CD14-positive monocyte (primary cell): ENCODE measurements around the gene AQP6. TPM values are rescaled to one million over a fixed set of nuclear protein-coding genes. Genes with fewer than 3 reads are reported as not detected.

ENCODE experiments used
- DNase-seq, 3 donors: peaks; one replicate each; pipeline ENCODE4 v3.0.0-alpha.2; 2011 to 2022
- H2AFZ ChIP-seq: 2 replicates; pipeline ENCODE4 v1.6.0; 2012; ENCODE audit warnings: mild to moderate bottlenecking, low read depth, low read length, inconsistent platforms; ENCODE audit not compliant: insufficient read depth, poor library complexity, severe bottlenecking
- H3K27ac ChIP-seq, 2 donors: 1 replicate in 1 of 2; 2 replicates in 1 of 2; pipeline ENCODE4 v1.5.1; 2012 to 2013; ENCODE audit warnings: low read length in 2 of 2, control low read depth in 1 of 2, inconsistent platforms in 1 of 2, low read depth in 1 of 2, mild to moderate bottlenecking in 1 of 2
- H3K27me3 ChIP-seq, 2 donors: one replicate each; pipeline versions ENCODE4 v1.6.0 to v1.6.1; 2011 to 2013; ENCODE audit warnings: low read length in 2 of 2; ENCODE audit not compliant: control insufficient read depth in 2 of 2, insufficient read depth in 2 of 2
- H3K36me3 ChIP-seq, 2 donors: replicated peaks in 1 of 2; 1 replicate in 1 of 2; 2 replicates in 1 of 2; pipeline versions ENCODE4 v1.5.1 to v1.6.1; 2012 to 2013; ENCODE audit warnings: low read length in 2 of 2, control low read depth in 1 of 2, inconsistent platforms in 1 of 2, mild to moderate bottlenecking in 1 of 2; ENCODE audit not compliant: insufficient read depth in 2 of 2, control insufficient read depth in 1 of 2
- H3K4me1 ChIP-seq, 2 donors: 1 replicate in 1 of 2; 2 replicates in 1 of 2; pipeline versions ENCODE4 v1.5.1 to v1.6.1; 2012 to 2013; ENCODE audit warnings: low read length in 2 of 2, control low read depth in 1 of 2, inconsistent platforms in 1 of 2, mild to moderate bottlenecking in 1 of 2, moderate library complexity in 1 of 2; ENCODE audit not compliant: insufficient read depth in 2 of 2, control insufficient read depth in 1 of 2
- H3K4me2 ChIP-seq: replicated peaks from 2 replicates; pipeline ENCODE3; 2012; ENCODE audit warnings: low read length, moderate library complexity, mild to moderate bottlenecking; ENCODE audit not compliant: poor library complexity, severe bottlenecking; ENCODE audit errors: extremely low read depth
- H3K4me3 ChIP-seq, 3 experiments: fragments of 200-600 bp in 1 of 3; sonication (generic) in 1 of 3; replicated peaks in 1 of 3; 1 replicate in 2 of 3; 2 replicates in 1 of 3; pipeline ENCODE4 v1.5.1; 2011 to 2013; ENCODE audit warnings: low read length in 3 of 3, mild to moderate bottlenecking in 3 of 3, control low read depth in 2 of 3, low read depth in 2 of 3, inconsistent platforms in 1 of 3, moderate library complexity in 1 of 3
- H3K79me2 ChIP-seq: 2 replicates; pipeline ENCODE4 v1.6.0; 2012; ENCODE audit warnings: mild to moderate bottlenecking, control low read depth, inconsistent platforms, low read length, moderate library complexity; ENCODE audit not compliant: insufficient read depth
- H3K9ac ChIP-seq: 2 replicates; pipeline ENCODE4 v1.6.0; 2017; ENCODE audit warnings: low read length, mild to moderate bottlenecking; ENCODE audit not compliant: insufficient read depth, poor library complexity, severe bottlenecking
- H3K9me3 ChIP-seq, 2 donors: replicated peaks in 1 of 2; 1 replicate in 1 of 2; 2 replicates in 1 of 2; pipeline versions ENCODE4 v1.5.1 to v1.6.1; 2012 to 2013; ENCODE audit warnings: low read length in 2 of 2, control low read depth in 1 of 2; ENCODE audit not compliant: control insufficient read depth in 1 of 2, insufficient read depth in 1 of 2
- H4K20me1 ChIP-seq: 2 replicates; pipeline ENCODE4 v1.6.0; 2012; ENCODE audit warnings: mild to moderate bottlenecking, low read length, control low read depth, moderate library complexity; ENCODE audit not compliant: insufficient read depth
- H3K27ac Mint-ChIP-seq, 7 donors: one replicate each; pipeline ENCODE4 v1.8.0; 2020; ENCODE audit warnings: mild to moderate bottlenecking in 7 of 7, mixed read lengths in 7 of 7, moderate library complexity in 6 of 7, inconsistent platforms in 2 of 7
- H3K27me3 Mint-ChIP-seq, 3 donors: one replicate each; pipeline ENCODE4 v1.8.0; 2021 to 2022; ENCODE audit warnings: low read depth in 3 of 3, mild to moderate bottlenecking in 3 of 3, mixed read lengths in 3 of 3, moderate library complexity in 3 of 3, inconsistent platforms in 1 of 3
- H3K36me3 Mint-ChIP-seq, 2 donors: one replicate each; pipeline ENCODE4 v1.8.0; 2020; ENCODE audit warnings: mixed read lengths in 2 of 2, inconsistent platforms in 1 of 2, mild to moderate bottlenecking in 1 of 2
- H3K4me1 Mint-ChIP-seq: one replicate; pipeline ENCODE4 v1.8.0; 2020; ENCODE audit warnings: mild to moderate bottlenecking, mixed read lengths
- H3K4me3 Mint-ChIP-seq, 2 donors: one replicate each; pipeline ENCODE4 v1.8.0; 2020; ENCODE audit warnings: mild to moderate bottlenecking in 2 of 2, mixed read lengths in 2 of 2, moderate library complexity in 1 of 2
- H3K9me3 Mint-ChIP-seq, 7 donors: one replicate each; pipeline ENCODE4 v1.8.0; 2020 to 2022; ENCODE audit warnings: mixed read lengths in 7 of 7, mild to moderate bottlenecking in 6 of 7, moderate library complexity in 6 of 7, inconsistent platforms in 2 of 7
- CTCF ChIP-seq: fragments of 200-600 bp; IDR thresholded peaks from one replicate; pipeline ENCODE4 v1.8.0; 2022; ENCODE audit warnings: antibody characterized with exemption, mild to moderate bottlenecking
- WGBS: methylation state at CpG from one replicate; pipeline ENCODE4 v1.1.5; 2013; ENCODE audit warnings: missing lambda C conversion rate; ENCODE audit not compliant: insufficient coverage; 5-methylcytosine and 5-hydroxymethylcytosine counted together
- intact Hi-C, 2 donors: fragments of 100-400 bp; cut with micrococcal nuclease; formaldehyde crosslinking; loops; one replicate each; pipeline versions ENCODE4 v1.15.0 to v1.15.1; 2023
- polyA plus RNA-seq, 3 donors: library from polyadenylated mRNA; depleted of rRNA in 1 of 3; unstranded in 2 of 3; stranded (reverse) in 1 of 3; fragments of 300-500 nt in 2 of 3; fragments of >200 nt in 1 of 3; fragmentation: Illumina TruSeq in 2 of 3; gene quantifications; 1 replicate in 2 of 3; 2 replicates in 1 of 3; pipeline ENCODE4 v1.2.3, GENCODE V29; 2012 to 2021

Gene AQP6
- polyA plus RNA-seq, 3 donors: 0.04 TPM; not detected in 2

- Mint-ChIP-seq H3K27me3 (peaks cover 1 to 8% (median 3%) of the 10 kb centered on the region in 3 donors), H3K27ac (no peak overlapping the region)
Measured at GRCh38 chr12:49978125-49978524, 5.4 kb downstream of the AQP6 start.

GRCh38 chr12:49979016-49979586 is 6.4 kb downstream of the AQP6 start:
- H3K9ac ChIP-seq: no peak overlapping the region
- no peak overlapping the region for H3K4me3 ChIP-seq
- 70% methylated on average over 2 of the region's 10 CpGs for WGBS
- Mint-ChIP-seq H3K36me3 (peaks cover 3% of the 10 kb centered on the region in 2 donors), H3K4me1 (peaks cover 71% of the 10 kb centered on the region), H3K9me3 (peaks cover 0 to 2% (median 0%) of the 10 kb centered on the region in 7 donors), H3K4me3 (no peak overlapping the region), H3K27ac (no peak overlapping the region), H3K27me3 (peaks cover 1 to 5% (median 1%) of the 10 kb centered on the region in 3 donors)
- no peaks in the 10 kb centered on the region for H3K27me3 ChIP-seq
- no peak overlapping the region for H3K4me2 ChIP-seq
- no peak overlapping the region for H2AFZ ChIP-seq
- no peak for DNase-seq
- no peaks in the 10 kb centered on the region for H3K9me3 ChIP-seq
- intact Hi-C loops: no loop called here
- no peaks in the 10 kb centered on the region for H3K36me3 ChIP-seq
- TF ChIP-seq CTCF: no peak
- no peaks in the 10 kb centered on the region for H3K79me2 ChIP-seq
- no peaks in the 10 kb centered on the region for H4K20me1 ChIP-seq
- peaks cover 53 to 69% of the 10 kb centered on the region in 2 donors for H3K4me1 ChIP-seq
- no peak overlapping the region for H3K27ac ChIP-seq

More at GRCh38 chr12:49978125-49978524, 5.4 kb downstream of the AQP6 start:
- no peaks in the 10 kb centered on the region for H3K79me2 ChIP-seq
- H3K4me1 ChIP-seq: peaks cover 43 to 61% of the 10 kb centered on the region in 2 donors
- no peak overlapping the region for H3K9ac ChIP-seq
- H3K4me3 Mint-ChIP-seq: no peak overlapping the region
- intact Hi-C loops: no loop called here
- DNase-seq: no peak
- no peak overlapping the region for H2AFZ ChIP-seq
- no peak overlapping the region for H3K27ac ChIP-seq
- H4K20me1 ChIP-seq: no peaks in the 10 kb centered on the region
- H3K27me3 ChIP-seq: no peaks in the 10 kb centered on the region
- H3K9me3 Mint-ChIP-seq: peaks cover 0 to 2% (median 0%) of the 10 kb centered on the region in 7 donors
- TF ChIP-seq CTCF: no peak
- no peak overlapping the region for H3K4me3 ChIP-seq
- H3K36me3 Mint-ChIP-seq: peaks cover 3% of the 10 kb centered on the region in 2 donors
- WGBS: 100% methylated on average over 1 of the region's 4 CpGs
- no peak overlapping the region for H3K4me2 ChIP-seq
- no peaks in the 10 kb centered on the region for H3K9me3 ChIP-seq
- H3K36me3 ChIP-seq: no peaks in the 10 kb centered on the region
- peaks cover 67% of the 10 kb centered on the region for H3K4me1 Mint-ChIP-seq
